Peyer's patch (tissue), 4 donors: ENCODE results near the gene OSR1. TPM values are rescaled to one million over a fixed set of nuclear protein-coding genes. Genes with fewer than 3 reads are reported as not detected.
A peak's percentile ranks its signal among the peaks of the same experiment; 100 is the strongest.

Source experiments
- DNase-seq, 3 donors: peaks; one replicate each; pipeline ENCODE4 v3.0.0-alpha.2; 2017 to 2019
- H3K27ac ChIP-seq, 4 donors: fragments of 200-600 bp; sonication (generic); one replicate each; pipeline ENCODE4 v1.5.1; 2016 to 2019
- H3K27me3 ChIP-seq, 2 donors: fragments of 200-600 bp; sonication (generic); one replicate each; pipeline ENCODE4 v1.5.1; 2019
- H3K36me3 ChIP-seq, 3 donors: fragments of 200-600 bp; sonication (generic); one replicate each; pipeline ENCODE4 v1.5.1; 2016 to 2019
- H3K4me1 ChIP-seq, 4 donors: fragments of 200-600 bp; sonication (generic); one replicate each; pipeline ENCODE4 v1.5.1; 2016 to 2019
- H3K4me3 ChIP-seq, 4 donors: fragments of 200-600 bp; sonication (generic); 1 replicate in 3 of 4; 2 replicates in 1 of 4; pipeline ENCODE4 v1.5.1; 2016 to 2019; ENCODE audit warnings: mild to moderate bottlenecking in 1 of 4
- H3K9me3 ChIP-seq, 4 donors: fragments of 200-600 bp; sonication (generic); one replicate each; pipeline ENCODE4 v1.5.1; 2016 to 2019; ENCODE audit warnings: mild to moderate bottlenecking in 1 of 4
- POLR2A ChIP-seq, 2 donors: fragments of 450-650 bp; IDR thresholded peaks; one replicate each; pipeline ENCODE4 v1.5.1; 2017; ENCODE audit warnings: antibody characterized with exemption in 2 of 2, mild to moderate bottlenecking in 2 of 2, moderate library complexity in 2 of 2
- total RNA-seq, 4 donors: library from RNA; depleted of rRNA; stranded (reverse); fragments of >200 nt; gene quantifications; one replicate each; pipeline ENCODE4 v1.1.0, GENCODE V29; 2016
- TF ChIP-seq, protein P1 (sequence below), 6 experiments: fragments of 450-650 bp in 4 of 6; fragments of 200-600 bp in 2 of 6; sonication (generic) in 1 of 6; IDR thresholded peaks; one replicate each; pipeline ENCODE4 v1.5.1; 2017 to 2019; ENCODE audit warnings: antibody characterized with exemption in 6 of 6, mild to moderate bottlenecking in 3 of 6, moderate library complexity in 1 of 6

OSR1 gene
- total RNA-seq, 4 donors from 2014 or later: 3.9 to 14.9 (median 7.0) TPM

- Histone ChIP-seq H3K9me3 (no peaks in the 10 kb centered on the region), H3K27me3 (peaks cover 0 to 19% of the 10 kb centered on the region in 2 donors), H3K36me3 (no peaks in the 10 kb centered on the region), H3K27ac (peak overlapping the region in 1 of 4 donors; percentile 13), H3K4me1 (peaks cover 0 to 25% (median 9%) of the 10 kb centered on the region in 4 donors), H3K4me3 (peak overlapping the region in 3 of 4 donors; percentile 21 to 48 (median 40))
- no peak for TF ChIP-seq POLR2A (IDR thresholded peaks at IDR 0.05)
- TF ChIP-seq, protein P1, sequence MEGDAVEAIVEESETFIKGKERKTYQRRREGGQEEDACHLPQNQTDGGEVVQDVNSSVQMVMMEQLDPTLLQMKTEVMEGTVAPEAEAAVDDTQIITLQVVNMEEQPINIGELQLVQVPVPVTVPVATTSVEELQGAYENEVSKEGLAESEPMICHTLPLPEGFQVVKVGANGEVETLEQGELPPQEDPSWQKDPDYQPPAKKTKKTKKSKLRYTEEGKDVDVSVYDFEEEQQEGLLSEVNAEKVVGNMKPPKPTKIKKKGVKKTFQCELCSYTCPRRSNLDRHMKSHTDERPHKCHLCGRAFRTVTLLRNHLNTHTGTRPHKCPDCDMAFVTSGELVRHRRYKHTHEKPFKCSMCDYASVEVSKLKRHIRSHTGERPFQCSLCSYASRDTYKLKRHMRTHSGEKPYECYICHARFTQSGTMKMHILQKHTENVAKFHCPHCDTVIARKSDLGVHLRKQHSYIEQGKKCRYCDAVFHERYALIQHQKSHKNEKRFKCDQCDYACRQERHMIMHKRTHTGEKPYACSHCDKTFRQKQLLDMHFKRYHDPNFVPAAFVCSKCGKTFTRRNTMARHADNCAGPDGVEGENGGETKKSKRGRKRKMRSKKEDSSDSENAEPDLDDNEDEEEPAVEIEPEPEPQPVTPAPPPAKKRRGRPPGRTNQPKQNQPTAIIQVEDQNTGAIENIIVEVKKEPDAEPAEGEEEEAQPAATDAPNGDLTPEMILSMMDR (IDR thresholded peaks at IDR 0.05): no peak
- no peak for DNase-seq
Observed at GRCh38 chr2:19350678-19351401, 7.6 kb downstream of the OSR1 start.

DNA sequence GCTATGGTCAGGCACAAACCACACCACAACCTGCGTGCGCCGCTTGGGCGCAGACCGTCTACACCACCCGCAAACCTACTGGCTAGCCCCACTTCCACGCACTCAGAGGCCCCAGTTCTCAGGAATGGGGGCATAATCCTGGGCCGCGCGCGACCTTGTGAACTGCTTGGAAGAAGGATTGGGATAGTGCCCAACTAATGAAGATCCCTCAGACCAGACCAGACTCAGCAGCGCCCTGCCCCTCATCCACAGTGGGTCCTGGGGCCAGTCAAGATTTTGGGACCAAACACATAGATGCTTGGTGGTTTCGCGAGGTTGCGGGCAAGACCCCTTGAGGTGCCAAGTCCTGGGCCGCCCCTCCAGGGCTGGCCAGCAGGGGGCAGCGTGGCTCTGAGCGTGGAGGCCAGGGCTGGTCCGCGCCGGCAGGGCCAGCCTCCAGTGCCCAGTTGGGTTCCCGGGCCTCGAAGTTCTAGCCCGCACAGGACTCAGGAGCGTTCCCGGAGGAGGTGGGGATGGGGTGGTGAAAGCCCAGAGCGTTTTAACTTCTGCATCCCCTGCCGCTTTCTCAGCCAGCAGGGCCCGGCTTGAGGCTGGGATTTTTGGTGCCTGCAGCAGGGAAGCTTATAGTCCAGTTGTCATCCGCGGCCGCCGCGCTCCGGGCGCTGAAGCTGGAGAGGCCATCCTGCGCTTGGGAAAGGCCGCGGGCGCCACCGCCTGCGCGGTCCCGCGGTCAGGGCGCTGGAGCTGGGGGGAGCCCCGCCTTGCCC, 8.3 kb downstream of the OSR1 start:
- Histone ChIP-seq H3K27ac (peak overlapping the region in 1 of 4 donors; percentile 13), H3K4me3 (peak overlapping the region in 3 of 4 donors; percentile 21 to 48 (median 40)), H3K27me3 (peaks cover 0 to 19% of the 10 kb centered on the region in 2 donors), H3K4me1 (peaks cover 0 to 25% (median 9%) of the 10 kb centered on the region in 4 donors), H3K36me3 (no peaks in the 10 kb centered on the region), H3K9me3 (no peaks in the 10 kb centered on the region)
- DNase-seq: peak in 2 of 3 donors; percentile 74 to 80
- no peak for TF ChIP-seq POLR2A (IDR thresholded peaks at IDR 0.05)
- TF ChIP-seq, protein P1 (IDR thresholded peaks at IDR 0.05): peak; percentile 18 to 75 (median 64)

DNA sequence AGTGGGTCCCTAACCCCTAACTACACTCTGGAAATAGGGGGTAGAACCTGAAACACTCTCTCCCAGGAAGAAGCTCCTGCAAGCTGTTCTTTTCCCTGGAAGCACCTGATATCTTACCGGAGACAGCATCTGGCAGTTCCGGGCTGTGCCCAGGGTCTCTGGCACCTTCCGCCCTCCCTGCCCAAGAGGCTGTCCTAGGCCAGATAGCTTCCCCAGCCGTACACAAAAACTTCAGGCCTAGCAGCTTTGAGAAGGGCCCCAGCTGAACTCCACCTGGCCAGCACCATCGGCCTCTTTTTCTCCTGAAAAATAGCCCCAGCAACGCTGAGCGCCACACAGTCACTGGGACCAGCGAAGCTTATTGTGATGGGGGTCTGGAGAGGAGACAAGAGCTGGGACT, 9.7 kb downstream of the OSR1 start:
- Histone ChIP-seq H3K27ac (peak overlapping the region in 2 of 4 donors; percentile 90 to 94), H3K27me3 (peaks cover 0 to 19% of the 10 kb centered on the region in 2 donors), H3K4me1 (peaks cover 0 to 25% (median 9%) of the 10 kb centered on the region in 4 donors), H3K36me3 (no peaks in the 10 kb centered on the region), H3K9me3 (no peaks in the 10 kb centered on the region), H3K4me3 (peak overlapping the region in 1 of 4 donors; percentile 91)
- TF ChIP-seq POLR2A (IDR thresholded peaks at IDR 0.05): no peak
- TF ChIP-seq, protein P1 (IDR thresholded peaks at IDR 0.05): no peak
- no peak for DNase-seq

DNA sequence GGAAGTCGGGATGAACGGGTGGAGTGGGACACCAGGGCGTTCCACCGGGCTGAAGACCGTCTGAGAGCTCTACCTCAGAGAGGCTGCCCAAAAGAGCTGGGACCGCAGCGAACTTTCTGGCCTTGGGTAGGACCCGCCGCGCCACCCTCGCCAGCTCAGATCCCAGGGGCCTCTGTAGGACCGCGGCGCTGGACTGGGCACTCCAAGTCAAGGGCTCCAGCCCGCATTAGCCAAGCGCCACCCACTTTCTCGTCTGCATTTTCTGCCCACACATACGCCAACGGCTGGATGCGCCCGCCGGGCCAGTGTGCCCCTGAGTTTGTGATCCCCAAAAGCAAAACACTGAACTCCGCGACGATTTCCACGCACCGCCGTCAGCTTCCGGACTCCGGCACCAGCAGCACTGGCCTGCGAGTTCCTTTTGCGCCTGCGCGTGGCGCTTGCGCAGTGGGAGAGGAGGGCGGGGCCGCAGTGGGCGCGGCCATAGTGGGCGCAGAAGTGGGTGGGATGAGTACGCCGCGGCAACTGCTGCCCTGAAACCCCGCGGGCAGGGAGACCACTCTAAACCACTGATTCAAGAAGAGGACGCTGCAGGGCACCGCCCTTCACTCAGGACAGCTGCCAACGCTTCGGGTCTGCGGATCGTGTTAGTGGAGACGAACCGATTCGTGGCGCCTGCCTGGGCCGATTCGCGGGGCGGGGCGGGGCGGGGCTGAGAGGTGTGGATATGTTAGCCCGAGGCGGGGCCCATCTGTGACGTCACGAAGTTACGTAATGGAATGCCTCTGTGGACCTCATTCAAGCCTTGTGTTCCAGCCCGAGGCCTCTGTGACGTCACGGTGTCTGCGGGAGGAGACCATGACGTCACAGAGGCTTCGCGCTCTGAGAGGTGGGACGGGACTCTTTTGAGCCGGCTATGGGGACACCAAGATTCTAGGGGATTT, 10.5 kb downstream of the OSR1 start:
- Histone ChIP-seq H3K27ac (peak overlapping the region; percentile 90 to 94 (median 90)), H3K4me1 (peaks cover 0 to 25% (median 9%) of the 10 kb centered on the region in 4 donors), H3K36me3 (no peaks in the 10 kb centered on the region), H3K27me3 (peaks cover 0 to 13% of the 10 kb centered on the region in 2 donors), H3K4me3 (peak overlapping the region; percentile 60 to 91 (median 84)), H3K9me3 (no peaks in the 10 kb centered on the region)
- TF ChIP-seq, protein P1 (IDR thresholded peaks at IDR 0.05): no peak
- TF ChIP-seq POLR2A (IDR thresholded peaks at IDR 0.05): peak; percentile 92 to 94
- peak; percentile 95 to 98 (median 98) for DNase-seq
